CD4-positive, alpha-beta T cell treated with Interleukin-6 at 100 ng/mL for 8 hours (primary cell): ENCODE results near the gene PPAT.
"Not testable (repeated sequence)": the region's sequence is repeated elsewhere in the genome, so short reads cannot be mapped to it uniquely, and the experiment has no call there.

Source experiments
- DNase-seq: peaks from one replicate; pipeline ENCODE4 v3.0.0-alpha.2; 2020; ENCODE audit warnings: mixed read lengths, low spot score

Gene PPAT

GRCh38 chr4:56435140-56435926 lies at the start of gene PPAT:
Gene PPAT, minus strand, starts transcription at chr4:56435615. Its CDS starts 138 bp downstream, at chr4:56435477.
- peak; percentile 98 for DNase-seq

DNA sequence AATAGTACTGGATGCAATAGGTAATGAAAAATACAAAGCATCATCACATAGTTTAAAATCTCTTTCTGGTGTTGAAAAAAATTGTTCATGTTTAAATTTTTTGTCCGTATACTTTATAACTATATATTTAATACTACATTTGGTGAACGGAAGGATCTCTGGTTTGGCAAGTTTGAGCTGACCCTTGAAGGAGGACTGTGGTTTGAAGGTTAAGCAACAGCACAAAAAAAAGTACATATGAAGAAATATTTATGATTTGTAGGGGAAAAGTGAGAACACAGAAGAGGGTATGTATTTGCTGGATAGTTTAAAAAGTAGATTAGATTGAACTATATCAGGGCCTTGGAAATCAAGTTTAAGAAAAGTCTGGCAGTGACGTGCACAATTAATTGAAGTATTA lies 45.3 kb upstream of the PPAT start:
- DNase-seq, result no peak

DNA sequence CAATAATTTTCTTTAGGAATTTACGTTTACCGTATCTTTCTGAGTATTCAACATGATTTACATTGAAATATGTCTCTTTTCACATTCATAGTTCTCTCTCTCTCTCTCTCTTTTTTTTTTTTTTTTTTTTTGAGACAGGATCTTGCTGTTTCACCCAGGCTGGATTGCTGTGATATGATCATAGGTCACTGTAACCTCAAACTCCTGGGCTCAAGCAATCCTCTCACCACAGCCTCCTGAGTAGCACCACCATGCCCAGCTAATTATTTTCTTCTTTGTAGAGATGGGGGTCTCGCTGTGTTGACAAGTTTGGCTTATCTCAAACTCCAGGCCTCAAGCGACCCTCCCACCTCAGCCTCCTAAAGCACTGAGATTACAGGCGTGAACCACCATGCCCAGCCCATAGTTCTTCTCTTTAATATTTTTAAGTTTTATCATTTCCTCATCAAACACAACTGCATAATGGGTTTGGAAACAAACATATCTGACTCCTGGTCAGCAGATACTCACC lies 41.8 kb upstream of the PPAT start:
- DNase-seq, result no peak

DNA sequence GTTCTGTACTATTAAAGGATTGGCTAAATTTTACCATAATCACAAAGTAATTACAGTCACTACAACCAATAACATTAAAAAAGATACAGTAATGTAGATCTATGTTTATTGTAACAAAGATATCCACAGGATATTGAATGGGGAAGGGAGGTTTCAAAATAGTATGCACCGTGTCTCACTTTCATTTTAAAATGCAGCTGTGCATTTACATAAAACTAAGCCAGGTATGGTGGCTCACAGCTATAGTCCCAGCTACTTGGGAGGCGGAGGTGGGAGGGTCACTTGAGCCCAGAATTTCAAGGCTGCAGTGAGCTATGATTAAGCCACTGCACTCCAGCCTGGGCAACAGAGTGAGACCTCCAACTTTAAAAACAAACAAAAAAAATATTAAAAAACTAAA lies 40.5 kb upstream of the PPAT start:
- DNase-seq, result no peak

DNA sequence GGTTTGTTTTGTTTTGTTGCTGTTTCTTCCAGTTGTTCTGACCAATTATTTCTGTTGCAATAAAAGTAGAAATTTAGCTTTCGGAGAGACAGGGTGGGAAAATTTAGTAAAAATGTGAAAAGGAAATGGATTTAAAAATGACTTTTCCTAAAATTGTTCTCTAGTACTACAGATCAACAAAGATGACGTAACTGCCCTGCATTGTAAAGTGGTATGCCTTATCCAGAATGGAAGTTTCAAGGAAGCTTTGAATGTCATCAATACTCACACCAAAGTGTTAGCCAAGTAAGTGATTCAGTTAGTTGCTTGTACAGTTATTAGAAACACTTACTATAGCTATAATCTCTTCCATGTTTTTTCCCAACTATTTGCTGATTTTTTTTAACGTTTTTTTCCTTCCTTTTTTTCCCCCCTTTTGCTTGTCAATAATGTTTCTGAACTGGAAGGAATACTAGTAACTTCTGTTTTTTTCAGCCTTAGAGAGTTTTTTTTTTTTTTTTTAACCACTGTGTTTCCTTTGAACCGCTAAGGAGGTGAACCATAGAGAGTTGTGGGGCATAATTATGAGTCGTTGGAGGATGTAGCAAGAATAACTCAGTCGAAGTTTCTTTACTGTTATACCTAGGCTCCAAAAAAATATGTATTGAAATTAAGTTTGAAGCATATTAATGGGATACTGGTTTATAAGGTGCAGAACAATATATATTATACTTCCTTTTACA lies 34.2 kb upstream of the PPAT start:
- DNase-seq, result no peak

DNA sequence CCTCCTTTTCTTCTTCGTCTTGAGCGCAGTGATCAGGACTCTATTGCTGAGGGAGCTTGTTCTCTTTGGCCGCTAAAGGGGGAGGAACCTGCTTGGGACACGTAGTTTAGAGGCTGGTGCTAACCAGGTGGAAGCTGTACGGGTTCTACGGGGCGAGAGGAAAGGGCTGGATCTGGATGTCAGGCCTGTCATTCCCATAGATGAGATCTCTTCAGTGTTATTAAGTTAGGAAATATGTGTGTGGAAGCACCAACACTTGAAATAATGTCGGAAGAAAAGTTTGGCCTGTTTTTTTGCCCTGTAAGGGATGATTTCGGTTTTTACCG lies 32.6 kb upstream of the PPAT start:
- peak; percentile 4 for DNase-seq

DNA sequence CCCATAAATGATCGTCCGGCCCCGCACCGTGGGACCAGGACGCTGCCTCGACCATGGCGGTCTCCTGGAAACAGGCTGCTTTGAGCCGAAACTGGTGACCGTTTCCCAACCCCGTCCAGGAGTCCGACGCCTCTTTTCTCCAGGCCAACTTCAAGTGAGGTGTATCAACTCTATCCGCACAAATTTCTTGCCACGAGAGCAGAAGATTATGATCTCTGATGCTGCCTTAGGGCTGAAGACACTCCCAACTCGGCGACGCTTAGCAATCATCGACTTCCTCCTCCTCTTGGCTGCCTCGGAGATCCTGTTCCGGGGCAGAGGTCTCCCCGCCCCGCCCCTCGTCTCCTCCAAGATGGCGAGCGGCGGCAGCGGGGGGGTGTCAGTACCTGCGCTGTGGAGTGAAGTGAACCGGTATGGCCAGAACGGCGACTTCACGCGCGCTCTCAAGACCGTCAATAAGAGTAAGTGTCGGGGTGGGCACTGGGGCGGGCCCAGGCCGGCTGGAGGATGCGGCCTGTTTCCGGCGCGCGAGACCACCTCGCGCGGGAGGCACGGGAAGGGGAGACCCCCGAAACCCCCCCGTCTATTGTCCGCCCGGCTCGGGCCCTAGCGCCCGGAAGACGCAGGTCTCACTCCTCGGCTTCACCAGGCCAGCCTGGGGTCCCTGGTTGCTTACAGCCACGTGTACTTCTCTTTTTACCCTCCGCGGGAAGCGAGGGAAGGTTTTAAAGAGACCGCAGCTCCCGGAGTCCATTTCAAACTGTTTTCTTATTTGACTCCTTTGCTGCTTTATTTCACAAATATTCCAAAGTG lies 32.1 kb upstream of the PPAT start, which contains the start of gene SRP72:
Gene SRP72, plus strand, starts transcription at position 334 of the 813 bp plus-strand sequence. Its CDS starts 19 bp downstream, at position 353.
- DNase-seq, result peak; percentile 86

- no peak for DNase-seq
These were observed 31.5 kb upstream of the PPAT start for GRCh38 chr4:56466910-56467283.

- not testable (repeated sequence) for DNase-seq
These were observed 30.9 kb upstream of the PPAT start for GRCh38 chr4:56466296-56466761.

DNA sequence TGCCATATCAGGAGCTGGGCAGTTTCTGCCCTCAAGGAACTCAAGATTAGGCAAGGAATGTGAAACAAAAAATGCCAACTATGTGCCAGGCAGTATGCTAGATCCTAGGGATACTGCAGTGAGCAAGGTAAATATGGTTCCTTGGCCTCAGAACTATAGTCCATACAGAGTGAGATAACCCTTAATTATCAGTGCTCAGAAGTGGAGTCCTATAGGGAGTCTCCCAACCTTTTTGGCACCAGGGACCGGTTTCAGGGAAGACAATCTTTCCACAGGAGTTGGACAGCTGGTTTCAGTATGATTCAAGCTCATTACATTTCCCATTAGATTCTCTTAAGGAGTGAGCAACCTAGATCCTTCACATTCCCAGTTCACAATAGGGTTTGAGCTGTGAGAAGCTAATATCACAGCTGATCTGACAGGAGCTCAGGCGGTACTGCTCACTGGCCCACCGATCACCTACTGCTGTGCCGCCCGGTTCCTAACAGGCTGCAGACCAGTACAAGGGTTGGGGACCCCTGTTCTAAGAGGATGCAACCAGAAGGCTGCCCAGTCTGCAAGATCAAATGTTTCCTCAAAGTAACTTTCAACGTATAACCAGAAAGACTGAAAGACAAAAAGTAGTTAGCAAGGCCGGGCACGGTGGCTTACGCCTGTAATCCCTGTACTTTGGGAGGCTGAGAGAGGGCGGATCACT lies 30.3 kb upstream of the PPAT start:
- no peak for DNase-seq

DNA sequence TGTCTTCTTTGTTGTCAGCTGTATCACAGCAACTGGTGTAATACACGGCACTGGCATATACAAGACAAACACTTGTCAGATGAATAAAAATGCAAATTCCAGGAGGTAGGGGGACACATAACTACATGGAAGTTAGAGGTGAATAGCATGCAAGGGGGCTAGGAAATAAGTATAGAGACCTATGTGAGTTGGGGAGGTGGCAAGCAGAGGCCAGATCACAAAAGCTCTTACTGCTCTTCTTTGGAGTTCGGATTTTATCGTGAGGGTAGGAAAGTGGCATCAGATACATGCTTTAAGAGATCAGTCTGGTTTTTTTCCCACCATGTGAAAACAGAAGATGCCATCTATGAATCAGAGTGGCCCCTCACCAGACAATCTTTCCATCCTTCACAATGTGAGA lies 29.2 kb upstream of the PPAT start:
- no peak for DNase-seq

DNA sequence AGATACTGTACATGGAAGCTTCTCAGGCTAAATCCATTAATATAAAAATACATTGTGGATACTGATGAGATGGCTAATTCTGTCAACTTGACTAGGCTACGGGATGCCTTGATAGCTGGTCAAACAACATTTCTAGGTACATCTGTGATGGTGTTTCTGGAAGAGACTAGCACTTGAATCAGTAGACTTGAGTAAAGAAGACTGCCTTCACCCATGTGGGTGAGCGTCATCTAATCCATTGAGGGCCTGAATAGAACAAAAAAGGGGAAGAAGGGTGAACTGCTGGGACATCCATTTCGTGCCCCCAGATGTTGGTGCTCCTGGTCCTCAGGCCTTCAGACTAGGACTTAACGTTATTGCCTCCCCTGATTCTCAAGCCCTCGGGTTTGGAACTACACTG lies 28.3 kb upstream of the PPAT start:
- DNase-seq, result no peak

DNA sequence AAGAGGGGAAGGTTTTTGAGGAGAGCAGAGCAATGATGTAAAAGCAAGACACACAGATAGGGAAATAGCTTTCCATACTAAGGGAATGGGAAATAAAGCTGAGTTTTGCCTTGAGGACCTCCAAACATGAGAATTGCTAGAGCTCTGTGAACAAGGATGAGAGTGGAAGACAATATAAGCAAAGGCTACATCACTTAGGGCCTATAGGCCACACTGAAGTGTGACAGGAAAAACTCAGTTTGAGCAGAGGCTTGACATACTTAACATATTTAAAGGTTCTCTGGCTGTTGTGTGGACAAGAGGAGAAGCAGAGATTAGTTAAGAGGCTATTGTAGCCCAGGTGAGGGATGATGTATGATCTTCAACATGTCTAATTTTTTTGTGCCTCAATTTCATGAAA lies 26.7 kb upstream of the PPAT start:
- DNase-seq, result no peak

GRCh38 chr4:56460085-56460484 lies 24.7 kb upstream of the PPAT start:
- no peak for DNase-seq

DNA sequence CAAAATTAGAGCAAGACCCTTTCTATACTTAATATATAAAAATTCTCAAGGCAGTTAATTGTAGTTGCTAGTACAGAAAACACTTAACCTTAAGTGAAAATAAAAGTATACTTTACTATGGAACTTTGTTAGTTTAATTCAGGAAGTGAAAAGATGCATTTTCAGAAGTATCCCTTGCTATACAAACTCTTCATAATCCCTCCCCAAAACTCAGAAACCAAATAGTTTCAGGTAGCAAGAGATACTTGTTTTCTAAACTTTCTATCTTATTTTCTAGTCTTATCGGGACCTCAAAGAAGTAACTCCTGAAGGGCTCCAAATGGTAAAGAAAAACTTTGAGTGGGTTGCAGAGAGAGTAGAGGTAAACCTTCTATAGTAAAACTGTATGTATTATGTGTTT lies 14.9 kb upstream of the PPAT start:
- no peak for DNase-seq

- not testable (repeated sequence) for DNase-seq
These were observed 14.1 kb upstream of the PPAT start for GRCh38 chr4:56449475-56449874.

GRCh38 chr4:56448301-56448700 lies 12.9 kb upstream of the PPAT start:
- no peak for DNase-seq

DNA sequence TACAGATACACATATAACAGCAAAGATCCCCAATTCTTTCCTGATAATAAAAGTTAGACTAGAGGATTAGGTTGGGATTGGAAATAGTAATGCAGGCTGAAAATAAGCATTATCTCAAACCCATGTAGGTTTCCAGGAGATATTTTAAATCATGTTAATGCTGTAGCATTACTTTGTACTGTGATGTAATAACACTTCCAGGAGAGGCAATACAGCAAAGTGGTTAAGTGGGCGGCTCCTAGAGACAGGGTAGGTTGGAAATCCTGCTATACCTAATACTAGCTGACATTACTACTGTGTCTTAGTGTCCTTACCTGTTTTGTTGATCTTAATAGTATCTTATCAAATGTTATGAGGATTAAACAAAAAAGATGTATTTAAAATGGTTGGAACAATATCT lies 10.3 kb upstream of the PPAT start:
- DNase-seq, result no peak

GRCh38 chr4:56444719-56445118 lies 9.3 kb upstream of the PPAT start:
- no peak for DNase-seq

DNA sequence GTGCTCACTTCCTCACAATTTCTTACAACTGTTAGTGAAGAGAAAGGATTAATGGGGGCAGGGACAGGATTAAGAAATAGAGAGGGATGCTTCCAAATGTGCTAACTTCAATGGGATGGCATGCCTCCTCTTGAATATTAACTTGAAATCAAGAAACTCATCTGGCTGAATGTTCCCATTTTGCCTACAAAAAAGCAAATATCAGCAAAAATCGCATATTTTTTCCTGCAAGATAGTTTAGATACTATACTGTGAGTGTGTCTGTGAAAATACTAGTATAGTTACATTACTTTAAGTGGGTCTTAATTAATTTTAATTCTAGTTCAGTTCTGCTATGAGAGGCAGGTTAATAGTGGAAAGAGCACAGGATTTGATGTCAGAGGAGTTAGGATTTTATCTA lies 5.6 kb upstream of the PPAT start:
- no peak for DNase-seq

DNA sequence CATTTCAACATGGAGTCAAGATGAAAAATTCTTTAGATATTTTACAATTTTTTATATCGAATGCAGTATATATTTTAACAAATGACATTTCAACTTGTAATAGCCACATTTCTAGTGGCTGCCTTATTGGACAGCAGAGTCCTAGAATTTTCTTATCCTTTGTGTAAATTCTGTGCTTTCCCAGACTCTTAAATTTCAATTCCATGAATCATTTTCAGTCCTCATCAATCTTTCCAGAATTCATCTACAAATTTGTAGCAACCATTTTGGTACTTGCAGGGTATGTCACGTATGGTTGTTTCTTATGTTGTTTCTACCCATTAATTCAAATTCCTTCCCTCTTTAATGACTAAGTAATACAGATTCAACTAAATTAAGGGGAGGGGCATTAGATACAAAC lies 3.4 kb upstream of the PPAT start:
- DNase-seq, result no peak

DNA sequence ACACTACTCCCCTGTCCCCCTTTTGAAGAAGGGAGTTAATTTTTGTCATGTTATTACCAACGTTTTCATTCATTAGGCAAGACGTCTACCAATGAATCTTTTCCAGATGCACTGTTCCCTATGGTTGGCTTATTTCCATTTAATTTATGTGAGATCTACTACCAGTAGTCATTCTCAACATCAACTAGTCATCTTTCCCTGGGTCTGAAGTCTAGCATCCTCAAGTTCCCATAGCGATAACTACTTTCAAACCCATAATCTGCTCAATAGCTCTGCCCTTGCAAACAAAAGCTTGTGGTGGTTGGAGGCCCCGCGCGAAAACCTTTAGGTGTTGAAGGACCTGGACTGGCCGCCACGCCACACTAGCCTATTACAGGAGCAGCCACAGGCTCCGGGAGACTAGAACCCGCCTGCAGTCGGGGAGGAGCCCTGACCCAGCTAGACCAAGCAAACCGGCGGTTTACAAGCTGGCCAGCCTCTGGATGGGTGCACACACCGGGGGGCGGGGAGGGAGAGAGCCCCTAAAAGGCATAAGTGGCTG lies 746 bp downstream of the PPAT start:
- DNase-seq, result no peak
